ENCODE measurements around the gene OSBPL6.

GRCh38 chr2:178359192-178359912, 165.0 kb downstream of the OSBPL6 start:
- no peak for TF ChIP-seq POLR2A (IDR thresholded peaks at IDR 0.05)
- TF ChIP-seq, protein P1, sequence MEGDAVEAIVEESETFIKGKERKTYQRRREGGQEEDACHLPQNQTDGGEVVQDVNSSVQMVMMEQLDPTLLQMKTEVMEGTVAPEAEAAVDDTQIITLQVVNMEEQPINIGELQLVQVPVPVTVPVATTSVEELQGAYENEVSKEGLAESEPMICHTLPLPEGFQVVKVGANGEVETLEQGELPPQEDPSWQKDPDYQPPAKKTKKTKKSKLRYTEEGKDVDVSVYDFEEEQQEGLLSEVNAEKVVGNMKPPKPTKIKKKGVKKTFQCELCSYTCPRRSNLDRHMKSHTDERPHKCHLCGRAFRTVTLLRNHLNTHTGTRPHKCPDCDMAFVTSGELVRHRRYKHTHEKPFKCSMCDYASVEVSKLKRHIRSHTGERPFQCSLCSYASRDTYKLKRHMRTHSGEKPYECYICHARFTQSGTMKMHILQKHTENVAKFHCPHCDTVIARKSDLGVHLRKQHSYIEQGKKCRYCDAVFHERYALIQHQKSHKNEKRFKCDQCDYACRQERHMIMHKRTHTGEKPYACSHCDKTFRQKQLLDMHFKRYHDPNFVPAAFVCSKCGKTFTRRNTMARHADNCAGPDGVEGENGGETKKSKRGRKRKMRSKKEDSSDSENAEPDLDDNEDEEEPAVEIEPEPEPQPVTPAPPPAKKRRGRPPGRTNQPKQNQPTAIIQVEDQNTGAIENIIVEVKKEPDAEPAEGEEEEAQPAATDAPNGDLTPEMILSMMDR (IDR thresholded peaks at IDR 0.05), result no peak

Measured in gastroesophageal sphincter (tissue), 3 donors.